Measurements from ENCODE around the gene KCNQ1. TPM values are rescaled to one million over a fixed set of nuclear protein-coding genes. Genes with fewer than 3 reads are reported as not detected.

Gene KCNQ1
- total RNA-seq, 1 donor from 2014 or later: 96.4 TPM

DNA sequence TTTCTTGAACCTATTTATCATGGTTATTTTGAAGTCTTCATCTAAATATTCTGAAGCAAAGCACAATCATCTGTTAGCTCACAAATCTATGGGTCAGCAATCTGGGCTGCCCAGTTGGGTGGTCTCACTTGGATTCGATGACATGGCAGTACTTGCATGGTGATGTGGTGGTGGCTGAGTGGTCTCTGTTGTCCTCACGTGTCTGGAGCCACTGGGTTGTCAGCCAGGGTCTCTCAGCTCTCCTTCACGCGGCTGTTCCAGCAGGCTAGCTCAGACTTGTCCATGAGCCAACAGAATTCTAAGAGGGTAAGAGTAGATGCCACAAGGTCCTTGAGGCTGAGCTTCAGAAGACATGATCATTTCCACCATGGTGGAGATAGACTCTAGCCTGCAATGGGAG, 321.4 kb downstream of the KCNQ1 start:
- peak; percentile 7 for DNase-seq (ENCODE audit: low spot score)

DNA sequence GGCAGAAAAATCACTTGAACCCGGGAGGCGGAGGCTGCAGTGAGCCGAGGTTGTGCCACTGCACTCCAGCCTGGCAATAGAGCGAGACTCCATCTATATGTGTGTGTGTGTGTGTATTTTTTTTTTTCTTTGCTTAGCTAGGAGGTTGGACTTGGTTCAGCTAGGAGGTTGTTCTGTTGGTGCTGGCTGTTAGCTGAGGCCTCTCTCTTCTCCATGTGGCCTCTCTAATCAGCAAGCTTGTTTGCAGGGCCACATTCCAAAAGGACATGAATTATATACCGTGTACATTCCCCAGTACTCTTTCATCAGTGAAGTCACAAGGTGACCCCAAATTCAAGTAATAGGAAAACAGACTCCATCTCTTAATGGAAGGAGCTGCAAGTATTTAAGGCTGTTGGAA, 322.3 kb downstream of the KCNQ1 start:
- DNase-seq (ENCODE audit: low spot score): no peak

GRCh38 chr11:2767801-2768200, 323.0 kb downstream of the KCNQ1 start:
- DNase-seq (ENCODE audit: low spot score): peak; percentile 7

- peak; percentile 6 for DNase-seq (ENCODE audit: low spot score)
Measured at GRCh38 chr11:2768471-2769408, 323.9 kb downstream of the KCNQ1 start.

- no peak for DNase-seq (ENCODE audit: low spot score)
Measured at GRCh38 chr11:2769409-2770095, 324.7 kb downstream of the KCNQ1 start.

GRCh38 chr11:2770096-2770751, 325.4 kb downstream of the KCNQ1 start:
- DNase-seq (ENCODE audit: low spot score): peak; percentile 7

DNA sequence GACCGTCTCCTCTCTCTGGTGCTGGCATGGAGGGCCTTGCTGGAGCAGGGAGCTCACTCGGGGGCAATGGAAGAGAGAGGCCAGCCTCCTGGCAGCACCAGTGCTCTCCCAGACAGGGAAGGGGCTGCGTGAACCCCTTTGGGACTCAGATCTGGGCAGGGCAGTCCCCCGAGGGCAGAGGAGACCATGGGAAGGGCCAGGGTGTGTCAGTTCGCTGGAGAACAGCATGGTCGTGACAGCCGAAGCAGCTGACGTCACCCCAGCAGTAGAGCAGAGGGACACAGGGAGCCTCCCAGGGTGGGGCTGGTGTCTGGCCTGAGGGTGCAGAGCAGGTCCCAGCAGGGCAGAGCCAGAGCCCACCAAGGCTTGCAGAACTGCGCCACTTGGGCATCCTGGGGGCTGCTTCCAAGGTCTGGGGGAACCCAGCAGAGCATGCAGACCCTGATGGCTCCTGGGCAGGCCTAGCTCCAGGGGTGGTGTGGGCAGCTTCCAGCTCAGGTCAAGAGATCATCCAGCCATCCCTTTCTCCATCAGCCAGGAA, 326.0 kb downstream of the KCNQ1 start:
- DNase-seq (ENCODE audit: low spot score): peak; percentile 9

GRCh38 chr11:2771758-2772466, 327.1 kb downstream of the KCNQ1 start:
- DNase-seq (ENCODE audit: low spot score): peak; percentile 8

DNA sequence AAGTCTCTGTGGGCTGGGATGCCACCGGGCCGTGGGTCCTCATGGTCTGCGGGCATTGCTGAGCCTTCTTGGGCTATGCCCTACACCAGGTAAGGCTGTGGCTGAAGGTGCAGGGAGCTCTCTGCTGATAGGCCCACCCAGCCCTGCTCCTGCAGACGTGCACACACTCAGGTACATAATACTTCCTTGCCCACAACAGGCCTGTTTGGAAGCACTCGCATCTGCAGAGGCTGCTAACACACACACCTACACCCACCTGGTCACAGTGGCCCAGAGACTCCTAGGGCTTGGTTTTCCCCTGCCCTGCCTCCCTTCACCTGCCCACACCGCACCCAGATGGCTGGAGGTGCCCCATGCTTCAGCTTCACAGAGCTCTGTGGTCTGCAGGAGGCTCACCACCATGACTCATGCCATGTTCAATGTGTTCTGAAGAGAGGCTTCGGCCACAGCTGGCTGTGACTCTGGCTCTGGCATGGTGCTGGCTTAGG, 327.8 kb downstream of the KCNQ1 start:
- peak; percentile 6 for DNase-seq (ENCODE audit: low spot score)

GRCh38 chr11:2774173-2775082, 329.6 kb downstream of the KCNQ1 start:
- peak; percentile 8 for DNase-seq (ENCODE audit: low spot score)

DNA sequence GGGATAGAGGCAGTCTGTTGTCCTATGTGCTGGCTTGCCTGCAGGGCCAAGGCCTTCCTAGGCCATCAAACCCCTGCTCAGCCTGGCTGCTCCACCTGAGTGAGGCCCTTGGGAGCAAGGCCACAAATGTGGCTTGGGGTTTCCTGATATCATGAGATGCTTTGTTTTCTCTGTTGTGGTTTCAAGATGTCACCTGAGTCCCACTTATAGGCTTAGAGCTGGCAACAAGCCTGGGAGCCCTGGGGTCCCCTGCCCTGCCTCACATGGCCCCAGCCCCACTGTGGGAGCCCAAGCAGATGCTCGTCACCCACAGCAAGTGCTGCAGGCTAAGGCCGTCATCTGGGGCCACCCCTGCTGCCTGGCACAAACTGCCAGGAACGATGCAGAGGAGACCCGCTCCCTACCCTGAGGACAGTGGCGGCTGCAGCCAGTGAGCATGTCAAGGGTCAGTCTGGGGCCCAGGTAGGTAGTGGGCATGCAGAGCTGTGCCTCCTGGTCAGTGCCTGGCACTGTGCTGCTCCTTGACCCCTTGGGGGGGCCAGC, 330.3 kb downstream of the KCNQ1 start:
- DNase-seq (ENCODE audit: low spot score): peak; percentile 6

GRCh38 chr11:2775626-2776350, 331.0 kb downstream of the KCNQ1 start:
- DNase-seq (ENCODE audit: low spot score): peak; percentile 9

DNA sequence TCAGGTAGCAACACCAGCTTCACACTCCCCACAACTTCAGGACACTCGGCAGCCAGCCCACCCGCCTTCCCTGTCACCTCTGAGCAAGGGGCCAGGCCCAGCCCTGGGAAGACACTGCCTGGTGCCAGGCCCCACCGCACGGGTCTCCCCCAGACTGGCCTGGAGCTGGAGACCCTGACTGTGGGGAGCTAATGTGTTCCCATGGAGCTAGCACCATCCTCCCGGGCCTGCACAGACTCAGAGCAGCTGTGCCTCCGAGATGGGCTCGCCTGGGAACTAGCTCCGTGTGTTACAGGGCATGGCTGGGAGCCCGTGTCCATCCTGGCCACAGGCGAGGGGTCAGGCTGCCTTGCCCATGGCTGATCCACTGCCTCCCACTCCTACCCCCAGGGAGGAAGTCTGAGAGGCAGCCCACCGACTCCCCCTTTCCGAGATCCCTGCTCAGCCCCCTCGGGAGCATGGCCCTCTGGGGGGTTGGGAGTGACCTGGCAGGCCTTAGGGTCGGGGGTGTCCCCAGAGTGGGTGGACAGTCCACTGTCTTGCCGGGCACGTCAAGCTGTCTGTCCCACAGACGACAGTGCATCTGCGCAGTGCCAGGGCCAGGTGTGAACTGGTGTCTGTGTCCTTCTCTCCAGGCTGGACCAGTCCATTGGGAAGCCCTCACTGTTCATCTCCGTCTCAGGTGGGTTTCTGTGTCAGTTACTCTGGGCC, 331.7 kb downstream of the KCNQ1 start:
- DNase-seq (ENCODE audit: low spot score): peak; percentile 11

GRCh38 chr11:2777386-2777785, 332.6 kb downstream of the KCNQ1 start:
- DNase-seq (ENCODE audit: low spot score): peak; percentile 9

DNA sequence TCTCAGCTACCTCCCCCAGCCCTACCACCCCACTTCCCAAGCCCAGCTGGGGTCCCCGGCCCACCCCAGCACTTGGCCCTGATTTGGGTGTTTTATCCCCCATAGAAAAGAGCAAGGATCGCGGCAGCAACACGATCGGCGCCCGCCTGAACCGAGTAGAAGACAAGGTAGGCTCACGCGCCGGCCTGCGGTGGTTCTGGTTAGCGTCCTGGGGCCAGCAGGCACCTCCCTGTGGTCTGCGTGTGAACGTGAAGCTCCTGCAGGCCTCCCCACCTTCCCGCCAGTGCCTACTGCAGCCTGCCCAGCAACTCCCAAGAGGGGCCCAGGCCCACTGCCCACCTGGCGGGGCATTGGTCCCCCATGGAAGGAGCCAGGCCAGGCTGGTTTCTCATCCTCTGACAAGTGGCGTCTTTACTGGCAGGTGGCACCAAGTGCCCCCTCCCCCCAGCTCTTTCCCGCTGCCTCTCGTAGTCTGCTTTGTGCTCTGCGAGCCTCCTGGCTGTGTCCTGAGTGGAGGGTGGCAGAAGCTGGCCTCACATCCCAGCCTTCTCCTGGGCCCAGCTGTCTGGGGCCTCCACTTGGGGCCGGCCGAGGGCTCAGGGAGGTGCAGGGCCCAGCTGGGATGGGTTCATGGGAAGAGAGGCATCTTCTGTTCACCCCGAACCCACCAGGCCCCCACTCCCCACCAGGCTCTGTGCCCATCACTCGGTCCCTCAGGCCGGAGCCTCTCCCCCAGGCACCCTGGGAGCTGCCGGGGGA, 333.2 kb downstream of the KCNQ1 start:
- peak; percentile 10 for DNase-seq (ENCODE audit: low spot score)

DNA sequence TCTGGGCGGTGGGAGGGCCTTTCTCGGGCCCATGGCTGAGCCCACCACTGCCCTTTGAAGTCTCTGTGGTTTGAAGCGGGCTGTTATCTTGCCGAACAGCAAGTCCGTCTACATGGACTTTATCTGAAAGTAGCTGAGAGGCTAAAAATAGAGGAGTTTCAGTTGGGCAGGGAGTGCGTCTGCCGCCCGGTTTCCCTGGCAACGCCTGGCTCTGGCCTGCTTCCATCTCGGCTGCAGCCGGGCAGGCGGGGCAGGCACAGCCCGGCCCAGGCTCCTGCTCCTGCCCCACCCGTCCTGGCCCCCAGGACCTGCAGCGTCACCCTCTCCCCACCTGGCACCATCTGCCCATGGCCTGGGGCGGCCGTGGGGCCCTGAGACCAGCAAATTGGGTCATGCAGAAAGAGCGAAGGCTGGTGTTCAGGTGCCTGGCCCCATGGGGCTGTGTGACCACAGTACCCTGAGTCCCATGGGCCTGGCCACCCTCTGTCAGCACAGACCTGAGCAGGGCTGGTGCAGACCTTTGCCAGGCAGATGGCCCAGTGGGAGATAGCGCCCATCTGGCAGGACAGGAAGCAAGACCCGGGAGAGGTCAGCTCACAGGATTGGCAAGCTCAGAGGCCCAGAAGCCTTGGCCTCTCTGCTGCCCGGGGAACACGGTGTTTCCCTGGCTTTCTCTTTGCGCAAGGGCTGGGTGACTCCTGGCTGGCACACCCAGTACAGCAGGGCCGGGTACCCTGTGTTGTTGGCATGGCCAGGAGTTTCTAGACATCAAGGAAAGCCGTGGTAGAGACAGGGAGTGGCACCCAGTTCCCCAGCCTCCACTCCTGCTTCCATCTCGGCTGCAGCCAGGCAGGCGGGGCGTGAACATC, 334.1 kb downstream of the KCNQ1 start:
- peak; percentile 90 for DNase-seq (ENCODE audit: low spot score)

- DNase-seq (ENCODE audit: low spot score): no peak
Measured at GRCh38 chr11:2779499-2779980, 334.7 kb downstream of the KCNQ1 start.

All from mucosa of gallbladder (tissue), 1 donor.